ENCODE results near the gene LCNL1. TPM values are rescaled to one million over a fixed set of nuclear protein-coding genes. Genes with fewer than 3 reads are reported as not detected.

The LCNL1 gene
- total RNA-seq, 2 experiments from 2014 or later, result not detected

- H3K27me3 Mint-ChIP-seq, result no peaks in the 10 kb centered on the region
- no peaks in the 10 kb centered on the region for H3K9me3 Mint-ChIP-seq
- H3K4me3 Mint-ChIP-seq, result no peak overlapping the region
- H3K4me1 Mint-ChIP-seq (ENCODE audit: low read depth), result peaks cover 11% of the 10 kb centered on the region
- intact Hi-C loops (cut with micrococcal nuclease), result no loop called here
- TF ChIP-seq CTCF (IDR thresholded peaks at IDR 0.05), result no peak
- ATAC-seq, result no peak
- peaks cover 25% of the 10 kb centered on the region for H3K36me3 Mint-ChIP-seq (ENCODE audit: low read depth)
- DNase-seq, result no peak
- H3K27ac Mint-ChIP-seq, result no peak overlapping the region
- ChIA-PET POLR2A (no interaction called here), CTCF (interaction anchor here (0.9 kb wide), 1 partner anchor 94 kb away, joined by 3 read pairs; no protein-coding TSS in a partner anchor)
Observed at GRCh38 chr9:136941231-136942111, 41.3 kb upstream of the LCNL1 start.

GRCh38 chr9:136942112-136942880 is 40.5 kb upstream of the LCNL1 start:
- CTCF ChIA-PET, result interaction anchor here (0.9 kb wide), 2 partner anchors 87 to 93 kb away, joined by 3 read pairs; no protein-coding TSS in a partner anchor

GRCh38 chr9:136942881-136943230 is 39.9 kb upstream of the LCNL1 start:
- POLR2A ChIA-PET, result interaction anchor here (0.9 to 1.4 kb wide), 3 partner anchors 16 to 136 kb away, joined by 3 to 5 read pairs (median 3); partner anchors contain the start of gene RABL6
- Mint-ChIP-seq H3K27me3 (no peaks in the 10 kb centered on the region), H3K9me3 (no peaks in the 10 kb centered on the region), H3K27ac (no peak overlapping the region), H3K4me1 (ENCODE audit: low read depth) (peaks cover 11% of the 10 kb centered on the region), H3K36me3 (ENCODE audit: low read depth) (peaks cover 25% of the 10 kb centered on the region), H3K4me3 (peak overlapping the region; percentile 77)
- no peak for DNase-seq
- intact Hi-C loops (cut with micrococcal nuclease), result no loop called here
- CTCF ChIA-PET, result interaction anchor here (0.9 to 1.4 kb wide), 2 partner anchors 51 to 86 kb away, joined by 3 read pairs; no protein-coding TSS in a partner anchor
- no peak for TF ChIP-seq CTCF (IDR thresholded peaks at IDR 0.05)
- ATAC-seq, result no peak

More at GRCh38 chr9:136942112-136942880, 40.5 kb upstream of the LCNL1 start:
- H3K4me3 Mint-ChIP-seq, result peak overlapping the region; percentile 77
- no peak for ATAC-seq
- peaks cover 25% of the 10 kb centered on the region for H3K36me3 Mint-ChIP-seq (ENCODE audit: low read depth)
- no peak for DNase-seq
- intact Hi-C loops (cut with micrococcal nuclease), result no loop called here
- H3K27me3 Mint-ChIP-seq, result no peaks in the 10 kb centered on the region
- H3K27ac Mint-ChIP-seq, result peak overlapping the region; percentile 20
- no peak for TF ChIP-seq CTCF (IDR thresholded peaks at IDR 0.05)
- POLR2A ChIA-PET, result no interaction called here
- H3K9me3 Mint-ChIP-seq, result no peaks in the 10 kb centered on the region
- H3K4me1 Mint-ChIP-seq (ENCODE audit: low read depth), result peaks cover 11% of the 10 kb centered on the region

GRCh38 chr9:136943291-136944211 is 39.2 kb upstream of the LCNL1 start:
- ChIA-PET POLR2A (interaction anchor here (0.7 to 1.4 kb wide), 7 partner anchors 10 to 136 kb away, joined by 3 to 5 read pairs (median 3); partner anchors contain the start of genes PAXX and RABL6), CTCF (interaction anchor here (0.8 to 5.3 kb wide), 8 partner anchors 33 to 124 kb away, joined by 3 to 82 read pairs (median 3); no protein-coding TSS in a partner anchor)
- Mint-ChIP-seq H3K4me3 (peak overlapping the region; percentile 77), H3K4me1 (ENCODE audit: low read depth) (peaks cover 14% of the 10 kb centered on the region), H3K27ac (peak overlapping the region; percentile 83), H3K36me3 (ENCODE audit: low read depth) (peaks cover 25% of the 10 kb centered on the region), H3K27me3 (no peaks in the 10 kb centered on the region), H3K9me3 (no peaks in the 10 kb centered on the region)
- DNase-seq (peak; percentile 60), ATAC-seq (peak; percentile 26)
- no peak for TF ChIP-seq CTCF (IDR thresholded peaks at IDR 0.05)
- intact Hi-C loops (cut with micrococcal nuclease), result no loop called here

Data from activated CD8-positive, alpha-beta T cell treated with anti-CD3 and anti-CD28 coated beads for 36 hours (primary cell).